GM12878 (cell line): ENCODE results near the gene SRSF7. TPM values are rescaled to one million over a fixed set of nuclear protein-coding genes. Genes with fewer than 3 reads are reported as not detected.

Source experiments
- CREM ChIP-seq: IDR thresholded peaks from 2 replicates; pipeline ENCODE4 v1.6.1; 2014; ENCODE audit warnings: antibody characterized with exemption, low read depth
- FOXK2 ChIP-seq: fragments of 450-650 bp; IDR thresholded peaks from 2 replicates; pipeline ENCODE4 v1.6.1; 2017; ENCODE audit warnings: mild to moderate bottlenecking, moderate library complexity
- HSF1 ChIP-seq: fragments of 150-350 bp; IDR thresholded peaks from 2 replicates; pipeline ENCODE4 v1.6.1; 2014; ENCODE audit warnings: mild to moderate bottlenecking, low read depth, low read length
- IKZF1 ChIP-seq: fragments of 450-650 bp; conservative IDR thresholded peaks from 2 replicates; pipeline ENCODE4 v1.6.1; 2017; ENCODE audit warnings: antibody characterized with exemption, mild to moderate bottlenecking
- KDM1A ChIP-seq: fragments of 200-600 bp; sonication (generic); IDR thresholded peaks from 2 replicates; pipeline ENCODE4 v1.6.1; 2016; ENCODE audit warnings: borderline replicate concordance
- MEF2B ChIP-seq: fragments of 450-650 bp; IDR thresholded peaks from 2 replicates; pipeline ENCODE4 v1.6.1; 2018; ENCODE audit warnings: mild to moderate bottlenecking, moderate library complexity; ENCODE audit not compliant: partially characterized antibody, poor library complexity, severe bottlenecking
- NBN ChIP-seq: fragments of 450-650 bp; IDR thresholded peaks from 2 replicates; pipeline ENCODE4 v1.6.1; 2016
- NR2F1 ChIP-seq: fragments of 450-650 bp; conservative IDR thresholded peaks from 2 replicates; pipeline ENCODE4 v1.6.1; 2017; ENCODE audit warnings: mild to moderate bottlenecking
- POLR2AphosphoS2 ChIP-seq: IDR thresholded peaks from 2 replicates; pipeline ENCODE4 v1.6.1; 2011; ENCODE audit warnings: low read depth, mild to moderate bottlenecking, low read length, improper control_type of control experiment, moderate library complexity
- POU2F2 ChIP-seq: IDR thresholded peaks from 3 replicates; pipeline ENCODE4 v1.6.1; 2011; ENCODE audit warnings: low read depth, mild to moderate bottlenecking, low read length, borderline replicate concordance
- RCOR1 ChIP-seq: conservative IDR thresholded peaks from 2 replicates; pipeline ENCODE4 v1.6.1; 2012; ENCODE audit warnings: low read depth, low read length, improper control_type of control experiment
- SIX5 ChIP-seq: IDR thresholded peaks from 2 replicates; pipeline ENCODE4 v1.6.1; 2011; ENCODE audit warnings: mild to moderate bottlenecking, low read depth, low read length, moderate library complexity; ENCODE audit not compliant: severe bottlenecking
- SKIL ChIP-seq: fragments of 450-650 bp; IDR thresholded peaks from 2 replicates; pipeline ENCODE4 v1.6.1; 2017; ENCODE audit warnings: mild to moderate bottlenecking, low read depth, inconsistent platforms; ENCODE audit not compliant: poor library complexity, severe bottlenecking
- TCF12 ChIP-seq: IDR thresholded peaks from 2 replicates; pipeline ENCODE4 v1.6.1; 2011; ENCODE audit warnings: low read depth, mild to moderate bottlenecking, low read length
- TCF3 ChIP-seq: IDR thresholded peaks from 2 replicates; pipeline ENCODE4 v1.6.1; 2012; ENCODE audit warnings: low read depth, mild to moderate bottlenecking, low read length, borderline replicate concordance; ENCODE audit not compliant: insufficient read depth
- WRNIP1 ChIP-seq: IDR thresholded peaks from 2 replicates; pipeline ENCODE4 v1.6.1; 2011; ENCODE audit warnings: low read depth, low read length, improper control_type of control experiment, borderline replicate concordance
- YY1 ChIP-seq: IDR thresholded peaks from 2 replicates; pipeline ENCODE4 v1.6.1; 2011; ENCODE audit warnings: low read depth, mild to moderate bottlenecking, low read length
- ZBTB33 ChIP-seq: fragments of 450-650 bp; IDR thresholded peaks from 2 replicates; pipeline ENCODE4 v1.6.1; 2017; ENCODE audit warnings: mild to moderate bottlenecking
- ZNF687 ChIP-seq: fragments of 450-650 bp; IDR thresholded peaks from 2 replicates; pipeline ENCODE4 v1.6.1; 2017; ENCODE audit warnings: mild to moderate bottlenecking, moderate library complexity
- ZSCAN29 ChIP-seq: fragments of 450-650 bp; IDR thresholded peaks from 2 replicates; pipeline ENCODE4 v1.6.1; 2017; ENCODE audit warnings: mild to moderate bottlenecking, moderate library complexity
- polyA plus RNA-seq, 11 experiments: library from polyadenylated mRNA; depleted of rRNA in 4 of 11; unstranded in 6 of 11; stranded (reverse) in 5 of 11; fragments of >200 nt; fragmentation: Nextera tagmentation in 4 of 11; fragmentation: Illumina TruSeq in 1 of 11; extraction: Ambion mirVana in 4 of 11; extraction: Trizol in 1 of 11; gene quantifications; 1 replicate in 1 of 11; 2 replicates in 10 of 11; pipeline versions ENCODE4 v1.2.1 to v1.2.3, GENCODE V29; 2011 to 2016; ENCODE audit warnings: inconsistent platforms in 2 of 11, missing spikeins in 2 of 11, low read depth in 1 of 11
- total RNA-seq, 4 experiments: library from RNA; depleted of rRNA in 3 of 4; stranded (reverse); fragments of >200 nt in 3 of 4; fragmentation: Illumina TruSeq in 1 of 4; extraction: Trizol in 1 of 4; gene quantifications; 2 replicates each; pipeline versions ENCODE4 v1.2.1 to v1.2.3, GENCODE V29; 2013 to 2021

Gene SRSF7
- total and polyA plus RNA-seq, 10 of the 15 experiments (the other 5 are each of a cell fraction or from before 2014, with no cell fraction given): 205 to 785 (median 408) TPM

- peak; percentile 84 for TF ChIP-seq ZBTB33
- TF ChIP-seq NR2F1: no peak
- no peak for TF ChIP-seq WRNIP1
- no peak for TF ChIP-seq SKIL
- TF ChIP-seq FOXK2: no peak
- no peak for TF ChIP-seq KDM1A
- TF ChIP-seq ZSCAN29: no peak
- TF ChIP-seq ZNF687: no peak
- TF ChIP-seq IKZF1: 0 out of 2 replicates have a peak, but pooled peaks have one; percentile 2
- TF ChIP-seq TCF12: no peak
- TF ChIP-seq CREM: no peak
- no peak for TF ChIP-seq YY1
- TF ChIP-seq RCOR1: 0 out of 2 replicates have a peak, but pooled peaks have one; percentile 2
- TF ChIP-seq MEF2B: peak; percentile 6
- no peak for TF ChIP-seq SIX5
- TF ChIP-seq POU2F2: no peak
- no peak for TF ChIP-seq TCF3
- no peak for TF ChIP-seq HSF1
- 0 out of 2 replicates have a peak, but pooled peaks have one; percentile 23 for TF ChIP-seq NBN
- no peak for TF ChIP-seq POLR2AphosphoS2
Observed at GRCh38 chr2:38751596-38752410, 642 bp upstream of the SRSF7 start (continued).
